ENCODE measurements around the gene POP7.

GRCh38 chr7:100705320-100705752, 585 bp upstream of the POP7 start:
- TF ChIP-seq CTCF (IDR thresholded peaks at IDR 0.05) (peak; percentile 95), EZH2 (IDR thresholded peaks at IDR 0.05; ENCODE audit: borderline replicate concordance, insufficient read depth, low read depth, low read length, poor library complexity, severe bottlenecking) (no peak)
